Measurements from ENCODE around the gene RNF112.

The RNF112 gene

GRCh38 chr17:19380481-19381301, 30.3 kb upstream of the RNF112 start:
- Histone ChIP-seq H3K79me2 (ENCODE audit: control insufficient read depth, insufficient read depth, low read length, poor library complexity) (peaks cover 9% of the 10 kb centered on the region), H2BK12ac (ENCODE audit: low read length) (no peak overlapping the region), H3K27me3 (ENCODE audit: insufficient read depth, low read length) (no peaks in the 10 kb centered on the region), H3K4ac (ENCODE audit: low read depth, low read length) (no peak overlapping the region), H3K27ac (ENCODE audit: low read depth, low read length) (no peak overlapping the region), H2AK5ac (ENCODE audit: low read length) (no peak overlapping the region), H2BK5ac (ENCODE audit: low read depth, low read length, poor library complexity) (no peak overlapping the region), H3K79me1 (ENCODE audit: low read length) (peaks cover 6% of the 10 kb centered on the region), H3K36me3 (ENCODE audit: control insufficient read depth in 1 of 2, insufficient read depth in 2 of 2, low read length in 2 of 2) (peaks cover 57 to 64% of the 10 kb centered on the region in 2 experiments), H3K9ac (ENCODE audit: low read length) (no peak overlapping the region), H3K18ac (ENCODE audit: low read length) (peak overlapping the region; percentile 7), H3K4me1 (ENCODE audit: control insufficient read depth in 1 of 2, insufficient read depth in 2 of 2, low read length in 2 of 2) (peaks cover 6 to 7% of the 10 kb centered on the region in 2 experiments), H2BK120ac (ENCODE audit: insufficient read depth, low read length, poor library complexity) (no peak overlapping the region), H2AFZ (ENCODE audit: insufficient read depth, low read length, poor library complexity) (no peak overlapping the region), H3K4me2 (ENCODE audit: low read length) (no peak overlapping the region), H4K12ac (ENCODE audit: low read depth, low read length) (no peak overlapping the region), H3K9me3 (ENCODE audit: insufficient read depth, low read depth, low read length) (no peaks in the 10 kb centered on the region), H4K91ac (ENCODE audit: low read depth, low read length) (no peak overlapping the region), H3K14ac (ENCODE audit: low read length) (no peak overlapping the region), H3K4me3 (ENCODE audit: low read depth, low read length) (no peak overlapping the region), H3K23ac (ENCODE audit: low read length) (no peak overlapping the region), H4K8ac (ENCODE audit: low read depth, low read length) (no peak overlapping the region)
- WGBS (ENCODE audit: extremely low coverage, insufficient coverage, insufficient read length), result no CpG with 5 or more reads among the region's 29 CpGs
- DNase-seq, result no peak

- Histone ChIP-seq H2AK5ac (ENCODE audit: low read length) (no peak overlapping the region), H2BK5ac (ENCODE audit: low read depth, low read length, poor library complexity) (no peak overlapping the region), H3K27ac (ENCODE audit: low read depth, low read length) (no peak overlapping the region), H3K14ac (ENCODE audit: low read length) (no peak overlapping the region), H3K4ac (ENCODE audit: low read depth, low read length) (no peak overlapping the region), H3K4me2 (ENCODE audit: low read length) (no peak overlapping the region), H4K91ac (ENCODE audit: low read depth, low read length) (no peak overlapping the region), H3K36me3 (ENCODE audit: control insufficient read depth in 1 of 2, insufficient read depth in 2 of 2, low read length in 2 of 2) (peaks cover 57 to 64% of the 10 kb centered on the region in 2 experiments), H3K18ac (ENCODE audit: low read length) (no peak overlapping the region), H3K79me2 (ENCODE audit: control insufficient read depth, insufficient read depth, low read length, poor library complexity) (peaks cover 9% of the 10 kb centered on the region), H4K8ac (ENCODE audit: low read depth, low read length) (no peak overlapping the region), H3K4me1 (ENCODE audit: control insufficient read depth in 1 of 2, insufficient read depth in 2 of 2, low read length in 2 of 2) (peaks cover 9 to 10% of the 10 kb centered on the region in 2 experiments), H2BK120ac (ENCODE audit: insufficient read depth, low read length, poor library complexity) (no peak overlapping the region), H3K79me1 (ENCODE audit: low read length) (peaks cover 6% of the 10 kb centered on the region), H3K4me3 (ENCODE audit: low read depth, low read length) (no peak overlapping the region), H3K9ac (ENCODE audit: low read length) (no peak overlapping the region), H3K9me3 (ENCODE audit: insufficient read depth, low read depth, low read length) (no peaks in the 10 kb centered on the region), H3K23ac (ENCODE audit: low read length) (no peak overlapping the region), H2AFZ (ENCODE audit: insufficient read depth, low read length, poor library complexity) (no peak overlapping the region), H2BK12ac (ENCODE audit: low read length) (no peak overlapping the region), H3K27me3 (ENCODE audit: insufficient read depth, low read length) (no peaks in the 10 kb centered on the region), H4K12ac (ENCODE audit: low read depth, low read length) (no peak overlapping the region)
- no peak for DNase-seq
- WGBS (ENCODE audit: extremely low coverage, insufficient coverage, insufficient read length), result no CpG with 5 or more reads among the region's 7 CpGs
Observed at GRCh38 chr17:19381361-19381740, 29.7 kb upstream of the RNF112 start.

GRCh38 chr17:19381741-19382444, 29.1 kb upstream of the RNF112 start:
- no peak overlapping the region for H3K23ac ChIP-seq (ENCODE audit: low read length)
- no peak overlapping the region for H4K8ac ChIP-seq (ENCODE audit: low read depth, low read length)
- WGBS (ENCODE audit: extremely low coverage, insufficient coverage, insufficient read length), result no CpG with 5 or more reads among the region's 31 CpGs
- H4K91ac ChIP-seq (ENCODE audit: low read depth, low read length), result no peak overlapping the region
- no peak overlapping the region for H2BK120ac ChIP-seq (ENCODE audit: insufficient read depth, low read length, poor library complexity)
- no peak overlapping the region for H3K14ac ChIP-seq (ENCODE audit: low read length)
- H3K9ac ChIP-seq (ENCODE audit: low read length), result no peak overlapping the region
- H3K18ac ChIP-seq (ENCODE audit: low read length), result no peak overlapping the region
- no peak for DNase-seq
- no peak overlapping the region for H2AFZ ChIP-seq (ENCODE audit: insufficient read depth, low read length, poor library complexity)
- H3K9me3 ChIP-seq (ENCODE audit: insufficient read depth, low read depth, low read length), result no peaks in the 10 kb centered on the region
- peaks cover 14% of the 10 kb centered on the region in 2 experiments for H3K4me1 ChIP-seq (ENCODE audit: control insufficient read depth in 1 of 2, insufficient read depth in 2 of 2, low read length in 2 of 2)
- peaks cover 6% of the 10 kb centered on the region for H3K79me1 ChIP-seq (ENCODE audit: low read length)
- no peak overlapping the region for H4K12ac ChIP-seq (ENCODE audit: low read depth, low read length)
- H3K79me2 ChIP-seq (ENCODE audit: control insufficient read depth, insufficient read depth, low read length, poor library complexity), result peaks cover 11% of the 10 kb centered on the region
- no peaks in the 10 kb centered on the region for H3K27me3 ChIP-seq (ENCODE audit: insufficient read depth, low read length)
- no peak overlapping the region for H2BK5ac ChIP-seq (ENCODE audit: low read depth, low read length, poor library complexity)
- no peak overlapping the region for H2AK5ac ChIP-seq (ENCODE audit: low read length)
- H3K4me2 ChIP-seq (ENCODE audit: low read length), result no peak overlapping the region
- no peak overlapping the region for H3K4ac ChIP-seq (ENCODE audit: low read depth, low read length)
- no peak overlapping the region for H3K4me3 ChIP-seq (ENCODE audit: low read depth, low read length)
- H2BK12ac ChIP-seq (ENCODE audit: low read length), result no peak overlapping the region
- peaks cover 57 to 64% of the 10 kb centered on the region in 2 experiments for H3K36me3 ChIP-seq (ENCODE audit: control insufficient read depth in 1 of 2, insufficient read depth in 2 of 2, low read length in 2 of 2)
- no peak overlapping the region for H3K27ac ChIP-seq (ENCODE audit: low read depth, low read length)

DNA sequence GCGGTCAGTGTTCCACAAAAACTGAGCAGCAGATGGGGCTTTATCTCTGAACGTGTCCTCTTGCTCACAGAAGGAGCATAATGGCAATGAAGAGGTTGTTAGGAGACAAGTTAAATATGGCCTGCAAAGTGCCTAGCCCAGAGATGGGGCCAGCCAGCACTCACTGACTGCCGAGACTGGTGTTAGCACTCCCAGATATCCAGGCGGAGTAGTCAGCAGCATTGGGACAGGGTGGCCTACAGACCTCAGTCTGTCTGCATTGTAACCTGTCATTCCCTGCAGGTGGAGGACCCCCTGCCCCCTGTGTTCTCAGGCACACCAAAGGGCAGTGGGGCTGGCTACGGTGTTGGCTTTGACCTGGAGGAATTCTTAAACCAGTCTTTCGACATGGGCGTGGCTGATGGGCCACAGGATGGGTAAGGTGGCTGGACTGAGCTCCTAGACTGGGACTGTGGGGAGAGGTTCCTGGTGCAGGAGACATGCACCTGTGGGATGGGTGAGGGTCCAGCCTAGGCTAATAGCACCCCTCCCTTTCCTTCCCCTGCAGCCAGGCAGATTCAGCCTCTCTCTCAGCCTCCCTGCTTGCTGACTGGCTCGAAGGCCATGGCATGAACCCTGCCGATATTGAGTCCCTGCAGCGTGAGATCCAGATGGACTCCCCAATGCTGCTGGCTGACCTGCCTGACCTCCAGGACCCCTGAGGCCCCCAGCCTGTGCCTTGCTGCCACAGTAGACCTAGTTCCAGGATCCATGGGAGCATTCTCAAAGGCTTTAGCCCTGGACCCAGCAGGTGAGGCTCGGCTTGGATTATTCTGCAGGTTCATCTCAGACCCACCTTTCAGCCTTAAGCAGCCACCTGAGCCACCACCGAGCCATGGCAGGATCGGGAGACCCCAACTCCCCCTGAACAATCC, 28.2 kb upstream of the RNF112 start:
- Histone ChIP-seq H3K27ac (ENCODE audit: low read depth, low read length) (no peak overlapping the region), H2BK5ac (ENCODE audit: low read depth, low read length, poor library complexity) (no peak overlapping the region), H3K4ac (ENCODE audit: low read depth, low read length) (no peak overlapping the region), H3K18ac (ENCODE audit: low read length) (no peak overlapping the region), H2AK5ac (ENCODE audit: low read length) (no peak overlapping the region), H4K91ac (ENCODE audit: low read depth, low read length) (no peak overlapping the region), H3K14ac (ENCODE audit: low read length) (no peak overlapping the region), H3K9me3 (ENCODE audit: insufficient read depth, low read depth, low read length) (no peaks in the 10 kb centered on the region), H2BK12ac (ENCODE audit: low read length) (no peak overlapping the region), H2BK120ac (ENCODE audit: insufficient read depth, low read length, poor library complexity) (no peak overlapping the region), H2AFZ (ENCODE audit: insufficient read depth, low read length, poor library complexity) (no peak overlapping the region), H3K4me1 (ENCODE audit: control insufficient read depth in 1 of 2, insufficient read depth in 2 of 2, low read length in 2 of 2) (peaks cover 20 to 22% of the 10 kb centered on the region in 2 experiments), H4K8ac (ENCODE audit: low read depth, low read length) (no peak overlapping the region), H3K79me2 (ENCODE audit: control insufficient read depth, insufficient read depth, low read length, poor library complexity) (peaks cover 9% of the 10 kb centered on the region), H3K4me3 (ENCODE audit: low read depth, low read length) (peak overlapping the region; percentile 13), H3K4me2 (ENCODE audit: low read length) (no peak overlapping the region), H3K23ac (ENCODE audit: low read length) (no peak overlapping the region), H3K27me3 (ENCODE audit: insufficient read depth, low read length) (no peaks in the 10 kb centered on the region), H3K36me3 (ENCODE audit: control insufficient read depth in 1 of 2, insufficient read depth in 2 of 2, low read length in 2 of 2) (peaks cover 57 to 64% of the 10 kb centered on the region in 2 experiments), H3K79me1 (ENCODE audit: low read length) (peaks cover 2% of the 10 kb centered on the region), H4K12ac (ENCODE audit: low read depth, low read length) (no peak overlapping the region), H3K9ac (ENCODE audit: low read length) (no peak overlapping the region)
- no peak for DNase-seq
- no CpG with 5 or more reads among the region's 13 CpGs for WGBS (ENCODE audit: extremely low coverage, insufficient coverage, insufficient read length)
